Ishikawa (cell line): ENCODE results near the gene SMCHD1.

Experiments
- CEBPB ChIP-seq: IDR thresholded peaks from 2 replicates; pipeline ENCODE4 v1.6.1; 2012
- CREB1 ChIP-seq: IDR thresholded peaks from 2 replicates; pipeline ENCODE4 v1.6.1; 2012; ENCODE audit warnings: low read depth
- EGR1 ChIP-seq: IDR thresholded peaks from 2 replicates; pipeline ENCODE4 v1.6.1; 2012
- EP300 ChIP-seq: IDR thresholded peaks from 2 replicates; pipeline ENCODE4 v1.6.1; 2012; ENCODE audit warnings: borderline replicate concordance
- FOXM1 ChIP-seq: IDR thresholded peaks from 2 replicates; pipeline ENCODE4 v1.6.1; 2012; ENCODE audit warnings: low read depth, borderline replicate concordance
- MAX ChIP-seq: IDR thresholded peaks from 2 replicates; pipeline ENCODE4 v1.6.1; 2012
- NFIC ChIP-seq: IDR thresholded peaks from 2 replicates; pipeline ENCODE4 v1.6.1; 2012
- RAD21 ChIP-seq: IDR thresholded peaks from 2 replicates; pipeline ENCODE4 v1.6.1; 2012; ENCODE audit warnings: low read depth
- REST ChIP-seq: IDR thresholded peaks from 2 replicates; pipeline ENCODE4 v1.6.1; 2012; ENCODE audit warnings: low read depth, mild to moderate bottlenecking
- TCF12 ChIP-seq: IDR thresholded peaks from 2 replicates; pipeline ENCODE4 v1.6.1; 2012; ENCODE audit warnings: low read depth
- TEAD4 ChIP-seq: IDR thresholded peaks from 2 replicates; pipeline ENCODE4 v1.6.1; 2012
- USF1 ChIP-seq: IDR thresholded peaks from 2 replicates; pipeline ENCODE4 v1.6.1; 2012
- YY1 ChIP-seq: IDR thresholded peaks from 2 replicates; pipeline ENCODE4 v1.6.1; 2012; ENCODE audit warnings: low read depth
- ZBTB7A ChIP-seq: IDR thresholded peaks from 2 replicates; pipeline ENCODE4 v1.6.1; 2012; ENCODE audit warnings: low read depth

SMCHD1 gene

GRCh38 chr18:2826581-2826980, 171.1 kb downstream of the SMCHD1 start:
- TF ChIP-seq EP300 (no peak), CEBPB (no peak), RAD21 (no peak), MAX (no peak), USF1 (no peak)

- TF ChIP-seq ZBTB7A = no peak
- TF ChIP-seq TEAD4 = no peak
- no peak for TF ChIP-seq FOXM1
- TF ChIP-seq REST = no peak
- TF ChIP-seq CEBPB = no peak
- no peak for TF ChIP-seq EP300
- TF ChIP-seq YY1 = no peak
These were observed 171.5 kb downstream of the SMCHD1 start for GRCh38 chr18:2827061-2827460.

GRCh38 chr18:2839202-2839601, 183.7 kb downstream of the SMCHD1 start:
- no peak for TF ChIP-seq YY1
- TF ChIP-seq MAX = no peak

GRCh38 chr18:2840521-2840920, 185.0 kb downstream of the SMCHD1 start:
- TF ChIP-seq TEAD4 = no peak
- no peak for TF ChIP-seq USF1
- no peak for TF ChIP-seq TCF12
- TF ChIP-seq MAX = no peak

- no peak for TF ChIP-seq USF1
These were observed 187.6 kb downstream of the SMCHD1 start for GRCh38 chr18:2843146-2843545.

GRCh38 chr18:2845172-2845571, 189.6 kb downstream of the SMCHD1 start:
- TF ChIP-seq CREB1 (no peak), EGR1 (no peak)

GRCh38 chr18:2846636-2847316, 191.2 kb downstream of the SMCHD1 start, which contains the start of gene EMILIN2:
TSS of gene EMILIN2 (plus strand) at chr18:2847006. CDS start at chr18:2847189, 183 bp downstream.
- no peak for TF ChIP-seq NFIC

GRCh38 chr18:2847317-2848246, 192.1 kb downstream of the SMCHD1 start:
- TF ChIP-seq TEAD4 (no peak), EGR1 (0 out of 2 replicates have a peak, but pooled peaks have one; percentile 8)
